Midbrain (tissue), 1 donor: Measurements from ENCODE around the gene ANKMY1.
"Not testable (repeated sequence)": the region's sequence is repeated elsewhere in the genome, so short reads cannot be mapped to it uniquely, and the experiment has no call there.

Experiments
- DNase-seq: peaks from one replicate; lab custom pipeline; 2025; lab: John Stamatoyannopoulos, UW

ANKMY1 gene

GRCh38 chr2:240503848-240504247, 53.9 kb downstream of the ANKMY1 start:
- DNase-seq, result no peak

DNA sequence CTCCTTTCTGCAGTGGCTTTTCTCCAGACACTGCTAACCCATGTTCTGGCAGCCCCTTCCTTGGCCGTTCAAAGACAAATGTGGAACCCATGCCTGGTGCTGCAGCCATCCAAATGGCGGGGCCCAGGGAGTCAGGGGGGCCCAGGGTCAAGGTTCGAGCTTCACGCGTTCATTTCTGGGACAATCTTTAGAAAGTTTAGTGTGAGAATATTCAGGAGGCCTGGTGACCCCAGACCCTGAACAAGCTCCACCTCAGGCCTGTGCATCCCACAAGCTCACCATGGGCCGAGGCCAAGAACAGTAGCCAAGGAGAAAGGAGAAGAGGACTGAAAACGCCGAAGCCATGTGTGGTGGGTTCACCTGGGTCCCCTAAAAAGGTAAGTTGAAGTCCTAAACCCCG, 54.4 kb downstream of the ANKMY1 start:
- no peak for DNase-seq

- no peak for DNase-seq
Observed at GRCh38 chr2:240502430-240503121, 55.2 kb downstream of the ANKMY1 start.

DNA sequence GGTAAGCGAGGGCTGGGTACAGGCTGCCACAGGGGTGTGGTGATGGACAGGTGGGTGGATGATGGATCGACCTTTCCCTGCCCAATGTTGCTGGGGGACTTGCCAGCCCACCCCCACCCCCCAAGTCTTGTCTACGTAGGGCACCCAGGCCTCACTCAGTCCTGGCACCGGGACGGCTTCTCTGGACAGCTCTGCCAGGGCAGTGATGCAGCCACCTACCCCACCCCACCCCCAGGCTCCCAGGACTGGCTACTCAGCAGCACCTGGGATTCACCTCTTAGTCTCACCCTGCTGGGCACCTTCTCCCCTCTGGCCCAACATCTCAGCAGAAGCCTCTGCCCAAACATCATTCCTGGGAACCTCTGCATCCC, 55.7 kb downstream of the ANKMY1 start:
- DNase-seq, result no peak

GRCh38 chr2:240501531-240501991, 56.2 kb downstream of the ANKMY1 start:
- DNase-seq, result no peak

GRCh38 chr2:240500561-240501423, 57.0 kb downstream of the ANKMY1 start:
- no peak for DNase-seq

DNA sequence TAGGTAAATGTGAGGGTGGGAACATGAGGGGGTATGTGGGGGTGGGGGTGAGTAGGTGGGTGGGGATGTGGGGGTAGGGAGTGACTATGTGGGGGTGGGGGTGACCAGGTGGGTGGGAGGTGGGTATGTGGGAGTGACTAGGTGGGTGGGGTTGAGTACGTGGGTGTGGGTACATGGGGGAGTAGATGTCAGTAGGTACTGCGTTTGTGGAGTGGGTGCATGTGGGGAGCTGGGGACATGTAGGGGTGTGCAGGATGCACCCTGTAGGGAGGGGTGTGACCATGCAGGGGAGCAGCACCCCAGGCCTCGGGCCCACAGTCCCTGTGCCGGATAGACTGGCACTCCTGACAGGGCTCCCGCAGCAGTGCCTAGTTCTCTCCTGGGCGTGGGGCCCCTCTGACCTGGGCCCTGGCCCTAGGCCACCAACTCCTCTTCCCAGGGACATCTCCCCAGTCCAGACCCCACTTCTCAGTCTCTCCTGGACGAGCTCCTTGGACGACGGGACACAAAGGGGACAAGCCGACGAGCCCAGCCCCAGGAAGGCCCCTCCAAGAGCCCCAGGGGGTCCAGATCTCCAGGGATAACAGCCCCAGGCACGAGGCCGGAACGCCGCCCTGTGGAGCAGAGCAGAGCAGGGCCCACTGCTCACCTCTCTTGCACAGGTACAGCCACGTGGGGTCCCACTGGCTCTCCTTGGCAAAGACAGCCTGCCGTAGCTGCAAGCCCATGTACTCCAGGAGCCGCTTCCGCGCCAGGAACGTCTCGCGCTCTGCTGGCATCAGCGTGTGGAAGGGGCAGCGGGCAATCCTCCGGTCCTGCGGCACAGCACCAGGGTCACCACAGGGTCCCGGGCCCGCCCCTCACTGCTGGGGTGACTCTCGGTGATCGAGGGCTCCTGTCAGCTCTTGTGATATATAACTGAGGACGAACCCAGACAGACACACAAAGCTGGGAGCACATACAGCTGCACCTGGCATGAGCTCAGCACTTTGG, 58.2 kb downstream of the ANKMY1 start:
- DNase-seq, result no peak

GRCh38 chr2:240498958-240499260, 58.9 kb downstream of the ANKMY1 start:
- no peak for DNase-seq

DNA sequence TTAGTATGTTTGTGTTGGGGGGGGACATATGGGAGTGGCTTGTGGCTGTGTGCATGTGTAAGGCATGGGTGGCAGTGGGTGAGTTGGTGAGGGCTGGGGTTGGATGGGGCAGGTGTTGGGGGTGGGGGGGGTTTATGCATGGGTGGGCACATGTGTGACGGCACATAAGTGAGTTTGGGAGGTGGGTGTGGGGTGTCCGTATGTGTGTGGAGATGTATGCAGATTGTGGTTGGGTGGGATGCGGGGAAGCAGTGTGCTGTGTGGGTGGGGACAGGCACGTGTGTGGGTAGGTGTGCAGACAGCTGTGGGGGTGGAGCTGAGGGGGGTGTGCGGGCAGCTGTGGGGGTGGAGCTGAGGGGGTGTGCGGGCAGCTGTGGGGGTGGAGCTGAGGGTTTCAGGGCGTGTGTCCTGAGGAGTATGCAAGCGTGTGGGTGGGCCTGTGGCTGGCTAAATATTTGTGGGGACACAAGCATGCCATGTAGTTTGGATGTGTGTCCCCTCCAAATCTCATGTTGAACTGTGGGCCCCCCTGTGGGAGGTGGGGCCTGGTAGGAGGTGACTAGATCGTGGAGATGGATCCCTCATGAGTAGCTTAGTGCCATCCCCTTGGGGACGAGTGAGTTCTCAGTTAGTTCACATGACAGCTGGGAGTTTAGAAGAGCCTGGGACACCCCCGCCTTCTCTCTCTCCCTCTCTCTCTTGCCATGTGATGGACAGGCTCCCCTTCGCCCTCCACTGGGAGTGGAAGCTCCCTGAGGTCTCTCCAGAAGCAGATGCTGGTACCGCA, 59.4 kb downstream of the ANKMY1 start:
- no peak for DNase-seq

DNA sequence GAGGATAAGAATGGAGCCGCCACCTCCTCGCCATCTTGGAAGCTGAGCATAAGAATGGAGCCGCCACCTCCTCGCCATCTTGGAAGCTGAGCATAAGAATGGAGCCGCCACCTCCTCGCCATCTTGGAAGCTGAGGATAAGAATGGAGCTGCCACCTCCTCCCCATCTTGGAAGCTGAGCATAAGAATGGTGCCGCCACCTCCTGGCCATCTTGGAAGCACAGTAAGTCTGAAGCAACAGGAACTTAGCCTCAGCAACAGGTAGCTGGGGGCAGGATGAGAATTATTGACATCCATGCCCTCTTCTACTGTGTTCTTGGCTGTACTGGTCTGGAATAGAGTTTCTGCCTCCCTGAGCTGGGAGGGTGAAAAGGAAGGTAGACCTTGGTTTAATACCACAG, 60.7 kb downstream of the ANKMY1 start:
- DNase-seq, result not testable (repeated sequence)

GRCh38 chr2:240494942-240495341, 62.8 kb downstream of the ANKMY1 start:
- not testable (repeated sequence) for DNase-seq

DNA sequence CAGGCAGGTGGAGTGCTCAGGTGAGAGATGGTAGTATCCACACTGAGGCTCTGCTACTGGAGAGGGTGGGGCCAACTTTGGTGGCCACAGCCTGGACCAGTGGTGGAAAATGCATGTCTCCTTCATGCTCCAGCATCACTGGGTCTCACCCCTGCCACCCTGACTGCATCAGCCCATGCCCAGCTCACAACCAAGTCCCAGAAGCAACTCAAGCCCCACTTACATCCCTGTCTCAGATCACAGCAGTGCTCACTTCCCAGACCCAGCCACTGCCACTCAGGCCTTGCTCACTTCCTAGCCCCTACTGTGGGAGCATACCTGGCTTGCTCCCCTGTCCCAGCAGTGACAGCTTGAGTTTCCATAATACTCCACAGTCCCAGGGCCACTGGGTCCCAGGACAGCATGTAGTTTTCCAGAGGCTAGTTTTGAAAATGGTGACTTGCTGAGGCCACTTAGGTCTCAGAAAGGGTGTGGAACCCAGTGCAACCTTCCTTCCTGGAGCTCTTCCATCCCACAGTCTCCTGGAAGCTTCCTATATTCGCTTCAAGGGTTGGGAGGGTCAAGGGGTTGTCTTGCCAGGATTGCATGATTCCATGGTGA, 63.5 kb downstream of the ANKMY1 start:
- no peak for DNase-seq

DNA sequence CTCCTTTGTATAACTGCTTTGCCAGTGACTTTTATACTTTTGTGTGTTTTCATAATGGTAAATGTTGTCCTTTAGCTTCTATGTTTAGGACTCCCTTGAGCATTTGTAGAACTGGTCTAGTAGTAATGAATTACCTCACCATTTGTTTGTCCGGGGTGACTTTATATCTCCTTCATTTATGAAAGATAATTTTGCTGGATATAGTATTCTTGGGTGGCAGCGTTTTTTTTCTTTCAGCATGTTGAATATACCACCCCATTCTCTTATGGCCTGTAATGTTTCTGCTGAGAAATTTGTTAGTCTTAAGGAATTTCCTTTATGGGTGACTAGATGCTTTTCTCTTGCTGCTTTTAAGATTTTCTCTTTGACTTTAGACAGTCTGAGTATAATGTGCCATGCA, 66.3 kb downstream of the ANKMY1 start:
- no peak for DNase-seq

GRCh38 chr2:240482141-240482540, 75.6 kb downstream of the ANKMY1 start:
- DNase-seq, result no peak

GRCh38 chr2:240481720-240482119, 76.1 kb downstream of the ANKMY1 start:
- DNase-seq, result no peak

GRCh38 chr2:240480834-240481623, 76.8 kb downstream of the ANKMY1 start:
- no peak for DNase-seq

DNA sequence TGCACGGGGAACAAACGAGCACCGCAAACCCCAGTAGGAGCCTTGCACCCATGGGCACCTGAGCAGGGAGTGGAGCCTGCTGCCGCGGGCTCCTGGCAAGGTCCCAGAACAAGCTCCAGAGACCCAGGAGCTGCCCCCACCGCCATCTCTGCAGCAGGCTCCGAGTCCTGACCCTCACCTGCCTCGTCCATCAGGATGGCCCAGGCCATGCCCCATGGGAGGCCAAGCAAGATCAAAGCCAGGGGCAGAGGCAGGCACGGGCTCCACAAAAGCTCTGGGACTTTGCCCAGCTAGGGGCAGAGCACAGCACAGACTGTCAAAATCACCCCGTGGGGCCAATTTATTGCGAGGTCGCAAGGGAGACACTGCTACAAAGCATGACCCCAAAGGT, 78.7 kb downstream of the ANKMY1 start:
- no peak for DNase-seq

DNA sequence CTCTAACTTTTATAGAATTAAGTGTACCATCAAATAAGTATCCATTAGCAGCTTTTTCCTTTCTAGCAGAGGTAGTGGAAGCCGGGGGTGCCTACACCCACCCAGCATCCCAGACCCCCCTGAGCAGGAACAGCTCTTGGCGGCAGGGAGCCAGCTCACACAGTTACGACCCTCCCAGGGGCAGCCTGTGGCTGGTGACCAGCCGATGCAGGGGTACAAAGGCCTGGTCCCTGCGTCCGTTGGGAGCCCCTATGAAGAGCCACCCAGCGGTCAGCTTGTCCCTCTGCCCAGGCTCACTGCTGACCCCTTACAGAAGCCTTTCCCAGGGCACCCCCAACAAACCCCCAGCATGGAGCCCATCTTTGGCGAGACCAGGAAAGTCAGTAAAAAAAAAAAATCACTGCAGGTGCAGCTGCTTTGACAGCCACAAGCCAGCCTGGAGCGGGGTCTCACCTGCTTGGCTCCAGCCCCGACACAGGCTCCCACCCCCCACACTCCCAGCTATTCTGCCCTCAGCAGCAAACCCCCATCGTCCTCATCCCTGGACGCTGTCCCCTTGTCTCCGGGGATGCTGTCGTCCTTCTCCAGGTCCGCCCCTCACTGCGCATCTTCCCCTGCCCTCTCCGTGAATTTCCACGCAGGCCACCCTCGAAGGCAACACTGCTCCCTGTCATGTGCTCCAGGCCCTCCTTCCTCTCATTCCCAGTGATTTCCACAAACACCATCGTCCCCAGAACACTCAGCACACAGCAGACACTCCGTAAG, 79.3 kb downstream of the ANKMY1 start:
- DNase-seq, result no peak

DNA sequence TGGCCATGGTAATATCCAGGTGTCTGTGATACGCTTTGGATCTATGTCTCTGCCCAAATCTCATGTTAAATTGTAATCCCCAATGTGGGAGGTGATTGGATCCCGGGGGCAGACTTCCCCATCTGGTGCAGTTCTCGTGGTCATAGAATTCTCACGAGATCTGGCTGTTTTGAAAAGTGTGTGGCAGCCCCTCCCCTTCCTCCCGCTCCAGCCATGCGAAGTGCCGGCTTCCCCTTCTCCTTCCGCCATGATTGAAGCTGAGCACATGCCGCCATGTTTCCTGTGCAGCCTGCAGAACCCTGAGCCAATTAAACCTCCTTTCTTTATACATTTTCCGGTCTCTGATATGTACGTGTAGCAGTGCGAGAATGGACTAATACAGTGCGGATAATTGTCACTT, 79.9 kb downstream of the ANKMY1 start:
- no peak for DNase-seq

DNA sequence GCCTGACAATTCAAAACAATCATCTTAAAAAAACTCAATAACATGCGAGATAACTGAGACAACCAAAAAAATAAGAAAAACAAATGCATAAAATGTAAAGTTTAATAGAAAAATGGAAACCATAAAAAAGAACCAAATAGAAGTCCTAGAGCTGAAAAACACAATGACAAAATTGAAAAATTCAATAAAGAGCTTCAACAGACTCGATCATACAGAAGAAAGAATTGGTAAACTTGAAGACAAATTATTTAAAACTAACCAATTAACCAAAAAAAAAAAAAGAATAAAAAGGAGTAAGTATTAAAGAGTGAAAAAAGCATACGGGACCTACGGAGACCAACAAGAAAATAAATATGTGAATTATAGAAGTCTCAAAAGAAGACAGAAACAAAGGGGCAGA, 84.6 kb downstream of the ANKMY1 start:
- no peak for DNase-seq
